Retinal pigment epithelial cell (primary cell): ENCODE measurements around the gene P2RY14.

Experiments
- DNase-seq: peaks from one replicate; pipeline ENCODE4 v3.0.0-alpha.2; 2010; ENCODE audit warnings: low read depth
- H3K4me3 ChIP-seq: 2 replicates; pipeline ENCODE4 v1.5.1; 2011; ENCODE audit warnings: mild to moderate bottlenecking, low read length, control low read depth, moderate library complexity
- CTCF ChIP-seq: conservative IDR thresholded peaks from 2 replicates; pipeline ENCODE4 v1.5.1; 2011; ENCODE audit warnings: low read depth, low read length, control low read depth, inconsistent platforms

P2RY14 gene

GRCh38 chr3:151219056-151219455 lies 59.3 kb downstream of the P2RY14 start:
- DNase-seq: peak; percentile 58
- no peak overlapping the region for H3K4me3 ChIP-seq
- no peak for TF ChIP-seq CTCF

GRCh38 chr3:151218136-151218535 lies 60.2 kb downstream of the P2RY14 start:
- no peak for DNase-seq
- no peak for TF ChIP-seq CTCF
- no peak overlapping the region for H3K4me3 ChIP-seq

GRCh38 chr3:151216641-151217607 lies 61.4 kb downstream of the P2RY14 start:
- no peak for DNase-seq
- no peak for TF ChIP-seq CTCF

GRCh38 chr3:151214459-151214858 lies 63.9 kb downstream of the P2RY14 start:
- TF ChIP-seq CTCF: no peak
- no peak for DNase-seq
- no peak overlapping the region for H3K4me3 ChIP-seq

More at GRCh38 chr3:151216641-151217607, 61.4 kb downstream of the P2RY14 start:
- H3K4me3 ChIP-seq: no peak overlapping the region

GRCh38 chr3:151213881-151214280 lies 64.5 kb downstream of the P2RY14 start:
- no peak for TF ChIP-seq CTCF
- no peak overlapping the region for H3K4me3 ChIP-seq
- no peak for DNase-seq

- H3K4me3 ChIP-seq: no peak overlapping the region
- TF ChIP-seq CTCF: no peak
- DNase-seq: no peak
These were observed 65.2 kb downstream of the P2RY14 start for GRCh38 chr3:151213151-151213550.
